Breast epithelium (tissue), 4 donors: Measurements from ENCODE around the gene MALRD1. TPM values are rescaled to one million over a fixed set of nuclear protein-coding genes. Genes with fewer than 3 reads are reported as not detected.

Source experiments
- DNase-seq, 2 donors: peaks; one replicate each; pipeline ENCODE4 v3.0.0-alpha.2; 2019; ENCODE audit warnings: low spot score in 2 of 2
- H3K27ac ChIP-seq, 2 donors: fragments of 200-600 bp; sonication (generic) in 1 of 2; one replicate each; pipeline ENCODE4 v1.5.1; 2016 to 2019; ENCODE audit warnings: mild to moderate bottlenecking in 1 of 2
- H3K27me3 ChIP-seq, 2 donors: fragments of 200-600 bp; sonication (generic) in 1 of 2; one replicate each; pipeline versions ENCODE4 v1.5.1 to v1.6.0; 2017 to 2019; ENCODE audit warnings: control low read depth in 1 of 2, mild to moderate bottlenecking in 1 of 2
- H3K36me3 ChIP-seq: fragments of 200-600 bp; one replicate; pipeline ENCODE4 v1.5.1; 2019
- H3K4me1 ChIP-seq, 2 donors: fragments of 200-600 bp; sonication (generic); one replicate each; pipeline ENCODE4 v1.5.1; 2016 to 2019; ENCODE audit warnings: control low read depth in 1 of 2
- H3K4me3 ChIP-seq, 3 donors: fragments of 200-600 bp; sonication (generic); 1 replicate in 2 of 3; 2 replicates in 1 of 3; pipeline ENCODE4 v1.5.1; 2016 to 2019; ENCODE audit warnings: mild to moderate bottlenecking in 3 of 3, moderate library complexity in 2 of 3
- H3K9me3 ChIP-seq, 2 donors: fragments of 200-600 bp; sonication (generic) in 1 of 2; one replicate each; pipeline ENCODE4 v1.5.1; 2016 to 2019; ENCODE audit warnings: control low read depth in 1 of 2
- CTCF ChIP-seq, 3 donors: fragments of 450-650 bp; IDR thresholded peaks; one replicate each; pipeline ENCODE4 v1.5.1; 2016 to 2017; ENCODE audit warnings: antibody characterized with exemption in 3 of 3, mild to moderate bottlenecking in 3 of 3, moderate library complexity in 3 of 3
- POLR2A ChIP-seq: fragments of 450-650 bp; IDR thresholded peaks from one replicate; pipeline ENCODE4 v1.6.1; 2016; ENCODE audit warnings: antibody characterized with exemption, mild to moderate bottlenecking, moderate library complexity
- POLR2AphosphoS5 ChIP-seq, 3 donors: sonication (generic); formaldehyde crosslinking; IDR thresholded peaks; one replicate each; pipeline ENCODE4 v1.6.1; 2017; ENCODE audit warnings: antibody characterized with exemption in 3 of 3
- intact Hi-C: fragments of 100-400 bp; cut with DNase I; formaldehyde crosslinking; loops from one replicate; pipeline ENCODE4 v1.15.1; 2023; ENCODE audit warnings: low total_unique reads
- total RNA-seq, 3 donors: library from RNA; depleted of rRNA; stranded (reverse); fragments of >200 nt; gene quantifications; one replicate each; pipeline ENCODE4 v1.1.0, GENCODE V29; 2016

The MALRD1 gene
- total RNA-seq, 3 donors from 2014 or later: 0.96 to 8.6 (median 2.6) TPM

- intact Hi-C loops: no loop called here
- H3K36me3 ChIP-seq: no peaks in the 10 kb centered on the region
Observed at GRCh38 chr10:19283786-19284185, 235.2 kb downstream of the MALRD1 start.

GRCh38 chr10:19290770-19291169, 242.2 kb downstream of the MALRD1 start:
- no peak overlapping the region for H3K27ac ChIP-seq
- H3K4me1 ChIP-seq: no peaks in the 10 kb centered on the region
- H3K4me3 ChIP-seq: no peak overlapping the region
- H3K36me3 ChIP-seq: no peaks in the 10 kb centered on the region
- H3K9me3 ChIP-seq: no peaks in the 10 kb centered on the region
- intact Hi-C loops: no loop called here
- DNase-seq: no peak
- TF ChIP-seq POLR2A (no peak), POLR2AphosphoS5 (IDR thresholded peaks at IDR 0.05) (no peak), CTCF (IDR thresholded peaks at IDR 0.05) (no peak)
- no peaks in the 10 kb centered on the region for H3K27me3 ChIP-seq

More at GRCh38 chr10:19283786-19284185, 235.2 kb downstream of the MALRD1 start:
- DNase-seq: no peak
- no peaks in the 10 kb centered on the region for H3K27me3 ChIP-seq
- no peaks in the 10 kb centered on the region for H3K9me3 ChIP-seq
- no peaks in the 10 kb centered on the region for H3K4me1 ChIP-seq
- no peak overlapping the region for H3K4me3 ChIP-seq
- TF ChIP-seq CTCF (IDR thresholded peaks at IDR 0.05): no peak
- TF ChIP-seq POLR2A: no peak
- TF ChIP-seq POLR2AphosphoS5 (IDR thresholded peaks at IDR 0.05): no peak
- no peak overlapping the region for H3K27ac ChIP-seq

GRCh38 chr10:19294233-19294632, 245.6 kb downstream of the MALRD1 start:
- Histone ChIP-seq H3K4me1 (no peaks in the 10 kb centered on the region), H3K27me3 (no peaks in the 10 kb centered on the region), H3K9me3 (no peaks in the 10 kb centered on the region), H3K27ac (no peak overlapping the region), H3K36me3 (no peaks in the 10 kb centered on the region), H3K4me3 (no peak overlapping the region)
- intact Hi-C loops: no loop called here
- no peak for DNase-seq
- TF ChIP-seq POLR2A: no peak
- TF ChIP-seq POLR2AphosphoS5 (IDR thresholded peaks at IDR 0.05): no peak
- TF ChIP-seq CTCF (IDR thresholded peaks at IDR 0.05): no peak

- intact Hi-C loops: no loop called here
- no peaks in the 10 kb centered on the region for H3K9me3 ChIP-seq
- no peak for DNase-seq
- H3K27ac ChIP-seq: no peak overlapping the region
- no peak for TF ChIP-seq POLR2A
- no peak for TF ChIP-seq CTCF (IDR thresholded peaks at IDR 0.05)
- no peak for TF ChIP-seq POLR2AphosphoS5 (IDR thresholded peaks at IDR 0.05)
- no peaks in the 10 kb centered on the region for H3K27me3 ChIP-seq
- H3K4me1 ChIP-seq: no peaks in the 10 kb centered on the region
- no peaks in the 10 kb centered on the region for H3K36me3 ChIP-seq
- H3K4me3 ChIP-seq: no peak overlapping the region
Observed at GRCh38 chr10:19299645-19300044, 251.0 kb downstream of the MALRD1 start.

GRCh38 chr10:19302117-19302516, 253.5 kb downstream of the MALRD1 start:
- Histone ChIP-seq H3K9me3 (no peaks in the 10 kb centered on the region), H3K36me3 (no peaks in the 10 kb centered on the region), H3K4me1 (no peaks in the 10 kb centered on the region), H3K27me3 (no peaks in the 10 kb centered on the region), H3K4me3 (no peak overlapping the region), H3K27ac (no peak overlapping the region)
- DNase-seq: no peak
- no peak for TF ChIP-seq CTCF (IDR thresholded peaks at IDR 0.05)
- TF ChIP-seq POLR2AphosphoS5 (IDR thresholded peaks at IDR 0.05): no peak
- intact Hi-C loops: no loop called here
